ENCODE results near the gene THRAP3. TPM values are rescaled to one million over a fixed set of nuclear protein-coding genes. Genes with fewer than 3 reads are reported as not detected.

The THRAP3 gene
- total and polyA plus RNA-seq, 2 experiments from 2014 or later = 48.6 to 92.9 TPM

- Histone ChIP-seq H3K27ac (peak overlapping the region; percentile 78), H3K27me3 (no peaks in the 10 kb centered on the region), H3K36me3 (peaks cover 38% of the 10 kb centered on the region), H3K9me3 (ENCODE audit: low read depth) (no peaks in the 10 kb centered on the region), H3K4me3 (no peak overlapping the region), H3K4me1 (ENCODE audit: low read depth) (peaks cover 30% of the 10 kb centered on the region)
- peak; percentile 65 for TF ChIP-seq CTCF (IDR thresholded peaks at IDR 0.05; ENCODE audit: low read depth, low read length)
- peak; percentile 88 to 93 for DNase-seq (ENCODE audit: low read depth in 1 of 2, low spot score in 1 of 2)
These were observed 61.3 kb downstream of the THRAP3 start for GRCh38 chr1:36285443-36286101.

- no peak for TF ChIP-seq CTCF (IDR thresholded peaks at IDR 0.05; ENCODE audit: low read depth, low read length)
- Histone ChIP-seq H3K9me3 (ENCODE audit: low read depth) (no peaks in the 10 kb centered on the region), H3K4me1 (ENCODE audit: low read depth) (peaks cover 28% of the 10 kb centered on the region), H3K4me3 (no peak overlapping the region), H3K27me3 (no peaks in the 10 kb centered on the region), H3K27ac (no peak overlapping the region), H3K36me3 (peaks cover 50% of the 10 kb centered on the region)
- no peak for DNase-seq (ENCODE audit: low read depth in 1 of 2, low spot score in 1 of 2)
These were observed 62.6 kb downstream of the THRAP3 start for GRCh38 chr1:36286802-36287201.

- no peak for TF ChIP-seq CTCF (IDR thresholded peaks at IDR 0.05; ENCODE audit: low read depth, low read length)
- no peaks in the 10 kb centered on the region for H3K27me3 ChIP-seq
- H3K36me3 ChIP-seq = peaks cover 55% of the 10 kb centered on the region
- DNase-seq (ENCODE audit: low read depth in 1 of 2, low spot score in 1 of 2) = no peak
- H3K27ac ChIP-seq = no peak overlapping the region
- H3K9me3 ChIP-seq (ENCODE audit: low read depth) = no peaks in the 10 kb centered on the region
- H3K4me1 ChIP-seq (ENCODE audit: low read depth) = peaks cover 28% of the 10 kb centered on the region
- no peak overlapping the region for H3K4me3 ChIP-seq
These were observed 63.4 kb downstream of the THRAP3 start for GRCh38 chr1:36287595-36287994.

- H3K36me3 ChIP-seq = peaks cover 58% of the 10 kb centered on the region
- no peak for TF ChIP-seq CTCF (IDR thresholded peaks at IDR 0.05; ENCODE audit: low read depth, low read length)
- H3K4me1 ChIP-seq (ENCODE audit: low read depth) = peaks cover 3% of the 10 kb centered on the region
- peak overlapping the region; percentile 23 for H3K27ac ChIP-seq
- DNase-seq (ENCODE audit: low read depth in 1 of 2, low spot score in 1 of 2) = no peak
- no peak overlapping the region for H3K4me3 ChIP-seq
- no peaks in the 10 kb centered on the region for H3K27me3 ChIP-seq
- no peaks in the 10 kb centered on the region for H3K9me3 ChIP-seq (ENCODE audit: low read depth)
These were observed 71.1 kb downstream of the THRAP3 start for GRCh38 chr1:36295390-36295789.

- H3K4me1 ChIP-seq (ENCODE audit: low read depth) = peaks cover 3% of the 10 kb centered on the region
- no peaks in the 10 kb centered on the region for H3K9me3 ChIP-seq (ENCODE audit: low read depth)
- no peak for TF ChIP-seq CTCF (IDR thresholded peaks at IDR 0.05; ENCODE audit: low read depth, low read length)
- no peak for DNase-seq (ENCODE audit: low read depth in 1 of 2, low spot score in 1 of 2)
- no peaks in the 10 kb centered on the region for H3K27me3 ChIP-seq
- peaks cover 57% of the 10 kb centered on the region for H3K36me3 ChIP-seq
- no peak overlapping the region for H3K4me3 ChIP-seq
- H3K27ac ChIP-seq = no peak overlapping the region
These were observed 72.8 kb downstream of the THRAP3 start for GRCh38 chr1:36297062-36297461.
